ENCODE results near the gene COL11A1.

GRCh38 chr1:102954576-102954975 lies 153.7 kb downstream of the COL11A1 start:
- no peak for TF ChIP-seq CTCF (IDR thresholded peaks at IDR 0.05)
- no peak for TF ChIP-seq POLR2A (IDR thresholded peaks at IDR 0.05)

Measured in adrenal gland (tissue), 5 donors.